GM15510 (cell line): ENCODE data around the gene CLTC.

ENCODE experiments used
- POLR2A ChIP-seq: IDR thresholded peaks from 3 replicates; pipeline ENCODE4 v1.6.1; 2011; ENCODE audit warnings: borderline replicate concordance; ENCODE audit not compliant: insufficient read length; ENCODE audit errors: extremely low read depth

Gene CLTC

DNA sequence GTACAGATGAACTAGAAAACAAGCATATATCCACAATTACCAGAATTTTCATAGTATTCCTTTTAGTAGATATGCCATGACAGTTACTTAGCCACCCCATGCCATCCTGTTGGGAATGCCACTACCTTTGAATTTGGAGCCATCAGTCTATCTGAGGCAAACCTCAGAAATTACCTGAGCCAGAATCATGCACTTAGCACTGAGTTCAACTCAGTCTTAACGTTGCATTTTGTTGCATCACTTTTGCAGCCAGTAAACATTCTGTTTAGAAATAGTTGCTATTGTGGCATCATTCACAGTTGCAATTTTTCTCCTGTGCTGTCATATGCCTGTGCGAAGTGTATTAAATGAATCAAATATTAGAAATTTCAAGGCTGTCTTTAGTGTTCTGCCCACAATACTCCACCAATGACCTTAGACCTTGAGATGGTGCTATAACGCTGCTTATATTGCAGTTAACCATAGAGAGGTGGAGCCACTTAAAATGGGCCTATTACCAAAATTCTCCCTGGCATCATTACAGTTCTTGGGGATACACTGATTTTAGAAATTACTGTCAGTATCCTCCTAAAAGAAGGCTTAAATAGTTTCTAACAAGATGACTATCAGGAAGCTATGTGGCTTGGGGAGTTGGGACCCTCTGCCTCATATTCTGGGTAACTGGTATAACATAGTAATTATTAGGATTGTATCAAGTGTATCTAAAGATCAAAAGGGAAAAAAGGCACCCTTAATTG is 76.4 kb downstream of the CLTC start:
- TF ChIP-seq POLR2A: no peak

GRCh38 chr17:59696682-59697277 is 77.1 kb downstream of the CLTC start:
- TF ChIP-seq POLR2A: no peak

DNA sequence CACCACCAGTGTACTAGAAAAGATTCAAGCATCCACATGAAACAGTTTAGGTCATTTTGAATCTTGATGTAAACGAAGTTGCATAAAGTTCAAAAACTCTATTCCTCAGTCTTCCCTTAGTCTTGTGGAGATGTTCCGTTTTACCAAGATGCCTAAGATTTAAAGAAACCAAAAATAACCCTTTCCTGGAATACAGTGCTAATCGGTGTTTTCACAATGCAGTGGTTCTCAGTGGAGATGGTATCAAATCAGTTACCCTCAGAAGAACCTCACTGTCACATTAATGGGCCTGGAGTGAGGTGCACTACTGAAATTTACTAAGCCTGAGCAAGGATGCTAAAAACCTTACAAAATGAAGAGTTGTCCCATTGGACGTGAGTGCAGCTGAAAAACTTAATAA is 78.4 kb downstream of the CLTC start:
- TF ChIP-seq POLR2A: no peak

DNA sequence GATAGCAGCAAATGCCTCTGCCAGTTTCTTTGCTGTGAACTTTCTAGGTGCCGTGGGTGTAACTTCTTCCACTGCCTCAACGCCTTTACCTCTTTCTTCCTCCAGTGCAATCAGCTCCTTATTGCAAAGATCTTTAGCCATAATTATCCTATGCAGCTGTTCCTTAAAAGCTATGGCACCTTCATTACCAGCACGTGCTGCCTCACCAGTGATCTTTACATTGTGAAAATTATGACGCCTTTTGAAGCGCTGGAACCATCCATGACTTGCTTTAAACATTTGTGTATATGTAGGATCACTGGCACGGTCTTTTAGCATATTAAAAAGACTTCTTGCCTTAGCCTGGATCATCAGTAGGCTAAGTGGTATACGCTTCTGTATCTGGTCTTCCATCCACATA is 79.5 kb downstream of the CLTC start:
- TF ChIP-seq POLR2A: no peak

- no peak for TF ChIP-seq POLR2A
Observed at GRCh38 chr17:59699786-59700185, 80.1 kb downstream of the CLTC start.

DNA sequence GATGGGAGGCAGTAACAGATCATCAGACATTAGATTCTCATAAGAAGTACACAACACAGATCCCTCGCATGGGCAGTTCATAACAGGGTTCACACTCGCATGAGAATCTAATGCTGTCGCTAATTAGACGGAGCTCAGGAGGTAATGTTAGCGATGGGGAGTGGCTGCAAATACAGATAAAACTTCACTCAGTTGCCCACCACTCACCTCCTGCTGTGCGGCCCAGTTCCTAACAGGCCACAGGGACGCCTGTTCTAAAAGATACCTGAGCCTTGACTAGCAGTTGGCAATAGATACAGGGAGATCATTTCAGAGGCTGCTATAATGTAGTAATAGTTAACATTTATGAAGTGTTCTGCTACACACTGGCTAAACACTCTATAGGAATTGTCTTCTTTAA is 82.6 kb downstream of the CLTC start:
- no peak for TF ChIP-seq POLR2A

- TF ChIP-seq POLR2A: peak; percentile 85
Observed at GRCh38 chr17:59707149-59707970, 87.7 kb downstream of the CLTC start, which contains the start of the genes PTRH2 and VMP1. PTRH2 (minus strand) TSS chr17:59707430; CDS start chr17:59697978, 9,452 bp downstream. VMP1 (plus strand) TSS chr17:59707654; CDS start chr17:59731447, 23,793 bp downstream.

- TF ChIP-seq POLR2A: no peak
Observed at GRCh38 chr17:59707971-59708430, 88.3 kb downstream of the CLTC start.

DNA sequence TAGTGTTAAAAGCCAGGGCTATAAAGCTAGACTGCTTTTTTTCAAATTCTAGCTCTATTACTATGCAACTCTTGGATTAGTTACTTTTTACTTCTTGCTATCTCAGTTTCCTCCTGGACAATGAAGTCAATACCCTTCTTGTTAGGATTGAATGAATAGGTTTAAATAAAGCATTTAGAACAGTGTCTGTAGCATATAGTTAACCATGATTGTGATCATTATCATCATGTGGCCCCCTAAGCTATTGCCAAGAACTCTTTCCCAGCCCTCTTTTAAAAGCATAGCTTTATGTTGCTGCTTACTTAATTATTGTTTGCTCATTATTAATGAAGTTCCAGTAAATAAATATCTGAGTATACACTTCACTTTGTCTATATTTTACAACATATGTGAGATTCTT is 92.2 kb downstream of the CLTC start:
- no peak for TF ChIP-seq POLR2A

- no peak for TF ChIP-seq POLR2A
Observed at GRCh38 chr17:59712862-59713261, 93.2 kb downstream of the CLTC start.

DNA sequence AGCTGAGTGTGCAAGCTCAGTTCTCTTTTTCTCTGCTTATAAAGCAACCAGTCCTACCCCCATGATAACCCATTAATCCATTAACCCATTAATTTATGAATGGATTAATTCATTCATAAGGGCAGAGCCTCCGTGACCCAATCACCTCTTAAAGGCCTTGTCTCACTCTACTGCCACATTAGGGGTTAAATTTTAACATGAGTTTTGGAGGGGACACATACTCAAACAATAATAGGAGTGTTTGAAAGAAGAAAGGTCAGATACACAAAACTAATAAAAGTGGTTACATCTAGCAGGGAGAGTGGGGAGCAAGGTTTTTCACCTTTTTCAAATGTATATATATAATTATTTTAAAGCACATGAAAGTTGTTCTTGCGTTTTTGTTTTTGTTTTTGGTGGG is 94.6 kb downstream of the CLTC start:
- TF ChIP-seq POLR2A: no peak

GRCh38 chr17:59716427-59716826 is 96.7 kb downstream of the CLTC start:
- TF ChIP-seq POLR2A: no peak

- no peak for TF ChIP-seq POLR2A
Observed at GRCh38 chr17:59719526-59719925, 99.8 kb downstream of the CLTC start.

DNA sequence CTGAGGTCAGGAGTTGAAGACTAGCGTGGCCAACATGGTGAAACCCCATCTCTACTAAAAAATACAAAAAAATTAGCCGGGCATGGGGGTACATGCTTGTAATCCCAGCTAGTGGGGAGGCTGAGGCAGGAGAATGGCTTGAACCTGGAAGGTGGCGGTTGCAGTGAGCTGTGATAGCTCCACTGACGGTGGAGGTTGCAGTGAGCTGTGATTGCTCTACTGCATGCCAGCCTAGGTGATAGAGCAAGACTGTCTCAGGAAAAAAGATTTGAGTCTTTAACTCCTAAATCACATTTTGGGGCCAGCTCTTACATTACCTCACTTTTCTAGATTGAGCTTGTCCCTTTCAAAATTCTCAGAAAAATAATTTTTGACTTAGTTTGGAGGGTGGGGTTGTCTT is 102.9 kb downstream of the CLTC start:
- TF ChIP-seq POLR2A: no peak

DNA sequence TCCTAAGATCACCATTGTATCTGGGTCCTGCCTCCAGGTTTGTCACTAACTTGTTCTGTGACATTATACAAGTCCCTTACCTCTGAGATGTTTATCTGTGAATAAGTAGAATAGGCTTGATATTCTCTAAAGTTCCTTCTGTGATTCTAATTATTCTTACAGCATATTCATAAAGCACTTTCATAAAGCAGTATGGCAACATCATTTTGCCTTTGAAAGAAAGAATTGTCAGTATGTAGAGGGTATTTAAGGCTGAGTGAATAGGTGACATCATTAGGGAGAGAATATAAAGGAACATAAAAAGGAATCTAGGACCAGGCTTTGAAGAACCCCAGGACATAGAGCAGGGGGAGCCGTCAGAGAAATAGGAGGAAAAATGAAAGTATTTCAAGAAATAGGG is 103.3 kb downstream of the CLTC start:
- TF ChIP-seq POLR2A: no peak
